GM21723 (cell line): ENCODE results near the gene ACSL5.
"Not testable (repeated sequence)": the region's sequence is repeated elsewhere in the genome, so short reads cannot be mapped to it uniquely, and the experiment has no call there.

Experiments
- ATAC-seq: cut with Tn5 transposase; IDR thresholded peaks from one replicate; pipeline ENCODE4 v1.9.1; 2021; ENCODE audit warnings: mild to moderate bottlenecking, moderate library complexity; ENCODE audit not compliant: unreplicated experiment

Gene ACSL5

DNA sequence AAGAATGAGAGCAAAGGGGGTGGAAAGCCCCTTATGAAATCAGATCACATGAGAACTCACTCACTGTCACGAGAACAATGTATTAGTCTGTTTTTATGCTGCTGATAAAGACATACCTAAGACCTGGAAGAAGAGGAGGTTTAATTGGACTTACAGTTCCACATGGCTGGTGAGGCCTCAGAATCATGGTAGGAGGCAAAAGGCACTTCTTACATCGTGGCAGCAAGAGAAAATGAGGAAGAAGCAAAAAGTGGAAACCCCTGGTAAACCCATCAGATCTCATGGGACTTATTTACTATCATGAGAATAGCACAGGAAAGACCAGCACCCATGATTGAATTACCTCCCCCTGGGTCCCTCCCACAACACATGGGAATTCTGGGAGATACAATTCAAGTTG, 32.9 kb downstream of the ACSL5 start:
- not testable (repeated sequence) for ATAC-seq

DNA sequence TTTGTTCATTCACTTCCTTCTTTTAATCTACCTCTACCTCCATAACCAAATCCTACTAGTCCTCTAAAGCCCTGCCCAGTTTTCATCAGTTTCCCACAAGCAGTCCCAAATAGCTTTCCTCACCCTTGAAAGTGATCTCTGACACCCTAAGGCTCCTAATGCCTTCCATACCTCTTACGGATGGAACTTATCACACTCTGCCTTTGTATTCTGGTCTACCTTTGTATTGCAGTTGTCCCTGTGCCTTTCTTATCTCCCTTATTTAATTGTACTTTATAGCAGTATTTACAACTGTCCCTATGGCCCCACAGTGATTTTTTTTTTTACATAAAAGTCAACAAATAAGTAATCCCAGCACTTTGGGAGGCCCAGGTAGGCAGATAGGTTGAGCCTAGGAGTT, 33.8 kb downstream of the ACSL5 start:
- no peak for ATAC-seq

DNA sequence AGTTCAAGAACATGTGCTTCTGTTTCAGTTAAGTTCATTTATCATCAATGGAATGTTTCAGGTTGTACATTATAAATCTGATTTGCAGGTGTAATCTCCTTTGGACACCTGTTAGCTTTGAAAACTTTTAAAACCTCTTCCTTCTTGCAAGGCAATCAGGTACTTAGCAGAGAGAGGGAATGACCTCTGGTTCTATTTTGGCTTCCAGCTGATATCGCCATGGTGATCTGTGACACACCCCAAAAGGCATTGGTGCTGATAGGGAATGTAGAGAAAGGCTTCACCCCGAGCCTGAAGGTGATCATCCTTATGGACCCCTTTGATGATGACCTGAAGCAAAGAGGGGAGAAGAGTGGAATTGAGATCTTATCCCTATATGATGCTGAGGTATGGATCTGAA, 35.4 kb downstream of the ACSL5 start:
- no peak for ATAC-seq

DNA sequence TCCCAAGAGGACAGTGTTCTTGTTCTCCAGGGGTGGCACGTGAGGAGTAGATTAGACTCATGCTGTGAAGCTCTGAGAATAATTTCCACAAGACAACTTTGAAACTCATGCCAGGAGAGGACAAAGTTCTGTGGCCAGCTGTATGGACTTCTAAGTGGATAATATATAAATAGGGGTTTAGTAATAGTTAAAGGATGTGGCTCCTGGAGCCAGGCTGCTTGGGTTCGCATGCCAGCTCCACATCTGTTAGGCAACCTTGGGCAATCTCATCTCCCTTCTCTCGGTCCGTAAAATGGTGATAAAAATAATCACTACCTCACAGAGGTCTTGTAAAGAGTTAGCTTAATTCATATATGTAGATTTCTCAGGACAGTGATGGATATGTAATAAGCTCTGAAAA, 35.8 kb downstream of the ACSL5 start:
- ATAC-seq = no peak

DNA sequence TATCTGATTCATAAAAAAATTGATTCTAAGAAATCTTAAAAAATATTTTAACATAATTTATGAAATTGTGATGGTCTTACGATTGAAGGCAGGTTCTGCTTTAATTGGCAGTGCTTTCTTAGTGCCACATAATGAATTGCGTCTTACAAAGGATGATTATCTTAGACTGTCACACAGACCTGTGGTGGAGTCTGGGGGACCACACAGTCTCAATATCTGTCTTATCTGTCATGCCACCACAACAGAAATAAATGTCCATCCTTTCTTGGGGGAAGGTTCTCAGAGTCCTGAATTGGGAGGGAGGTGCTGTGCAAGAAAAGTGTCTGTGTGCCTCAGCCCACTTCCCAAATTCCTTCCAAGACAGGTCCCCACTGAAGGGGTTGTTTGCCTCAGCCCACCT, 38.8 kb downstream of the ACSL5 start:
- no peak for ATAC-seq

DNA sequence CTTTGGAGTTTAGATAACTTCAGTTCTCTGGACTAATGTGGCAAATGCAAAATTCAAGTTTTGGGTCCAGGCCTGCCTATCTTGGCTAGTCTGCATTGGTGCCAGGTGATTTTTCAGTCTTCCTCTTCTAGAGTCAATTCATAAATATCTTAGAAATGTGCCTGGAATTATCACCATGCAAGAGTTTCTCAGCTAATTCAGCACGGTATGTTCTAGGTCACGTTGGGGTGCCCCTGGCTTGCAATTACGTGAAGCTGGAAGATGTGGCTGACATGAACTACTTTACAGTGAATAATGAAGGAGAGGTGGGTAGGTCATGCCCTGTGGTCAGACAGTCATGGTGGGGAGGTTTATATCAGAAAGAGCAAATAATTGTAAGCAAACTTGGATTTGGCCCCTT, 47.8 kb downstream of the ACSL5 start:
- ATAC-seq = no peak

DNA sequence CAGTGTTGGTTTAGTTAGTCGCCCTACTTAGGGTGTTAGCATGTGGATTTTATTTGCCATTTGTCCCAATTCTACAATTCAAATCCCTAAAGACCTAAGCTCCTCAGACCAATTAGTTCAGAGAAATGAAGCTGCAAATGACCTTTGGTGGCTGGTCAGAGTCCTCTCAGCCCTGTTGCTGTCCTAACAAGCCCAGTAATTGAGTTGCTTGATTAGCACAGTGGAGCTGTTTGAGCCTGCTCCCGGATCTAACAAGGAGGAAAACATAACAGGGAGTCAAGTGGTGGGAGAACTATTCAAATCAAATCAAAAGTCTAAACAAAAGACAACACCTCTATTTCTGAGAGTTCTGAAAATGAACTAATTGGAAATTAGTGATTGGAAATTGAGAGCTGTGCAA, 50.7 kb downstream of the ACSL5 start:
- ATAC-seq = no peak

DNA sequence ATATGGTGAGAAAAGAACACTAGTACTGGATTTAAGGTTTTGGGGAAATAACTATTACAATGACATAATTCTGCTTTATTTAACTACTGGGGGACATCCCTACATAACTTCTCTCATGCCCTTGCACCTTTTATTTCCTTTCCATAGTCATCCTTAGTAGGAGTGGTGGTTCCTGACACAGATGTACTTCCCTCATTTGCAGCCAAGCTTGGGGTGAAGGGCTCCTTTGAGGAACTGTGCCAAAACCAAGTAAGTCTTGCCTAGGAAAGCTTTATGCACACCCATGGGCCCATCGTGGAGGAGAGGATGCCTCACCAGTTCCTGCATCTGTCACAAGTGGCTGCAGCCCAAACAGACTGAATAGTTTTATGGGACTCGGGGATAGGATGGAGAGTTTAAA, 52.2 kb downstream of the ACSL5 start:
- ATAC-seq = no peak

DNA sequence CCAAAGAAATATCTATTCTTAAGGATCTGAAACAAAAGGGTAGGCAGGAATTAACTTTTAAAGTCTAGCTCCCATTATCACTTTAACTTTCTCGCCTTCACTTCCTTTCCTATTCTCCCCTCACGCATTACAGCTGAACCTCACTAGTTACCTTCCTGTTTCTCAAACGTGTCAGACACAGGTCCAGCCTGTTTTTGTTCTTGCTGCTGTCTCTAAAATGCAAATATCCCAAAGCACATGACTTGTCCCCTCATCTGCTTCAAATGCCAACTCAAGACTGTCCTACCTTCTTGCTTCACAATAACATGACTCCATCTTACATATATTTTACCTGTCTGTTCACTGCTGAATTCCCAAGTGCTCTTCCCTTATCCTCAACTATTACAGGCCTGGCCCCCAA, 55.2 kb downstream of the ACSL5 start:
- ATAC-seq = no peak

DNA sequence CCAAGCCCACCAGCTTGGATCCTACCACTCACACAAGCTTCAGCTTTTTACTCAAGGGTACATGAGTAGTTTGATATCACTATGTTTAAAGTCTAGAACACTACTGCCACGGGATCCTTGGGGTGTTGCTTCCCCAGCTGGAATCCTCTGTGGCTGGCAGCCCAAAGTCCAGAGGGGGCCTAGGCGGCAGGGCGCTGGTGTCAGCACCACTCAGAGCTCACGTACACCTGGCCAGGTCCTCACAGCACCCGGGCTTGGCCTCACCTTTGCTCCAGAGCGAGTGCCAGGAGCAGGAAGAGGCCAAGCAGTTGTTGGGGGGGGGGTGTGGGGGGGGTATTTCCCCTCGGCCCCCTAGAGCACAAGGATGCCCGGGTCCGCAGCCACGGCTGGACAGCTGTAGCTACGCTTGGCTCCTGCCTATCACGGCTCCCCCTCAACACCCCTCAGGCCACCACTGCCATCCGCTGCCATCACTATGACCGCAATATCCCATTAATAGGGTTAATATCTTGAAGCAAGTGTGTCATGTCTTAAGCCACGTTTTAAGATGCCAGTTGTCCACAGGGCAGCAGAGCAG, 55.8 kb downstream of the ACSL5 start:
- no peak for ATAC-seq

DNA sequence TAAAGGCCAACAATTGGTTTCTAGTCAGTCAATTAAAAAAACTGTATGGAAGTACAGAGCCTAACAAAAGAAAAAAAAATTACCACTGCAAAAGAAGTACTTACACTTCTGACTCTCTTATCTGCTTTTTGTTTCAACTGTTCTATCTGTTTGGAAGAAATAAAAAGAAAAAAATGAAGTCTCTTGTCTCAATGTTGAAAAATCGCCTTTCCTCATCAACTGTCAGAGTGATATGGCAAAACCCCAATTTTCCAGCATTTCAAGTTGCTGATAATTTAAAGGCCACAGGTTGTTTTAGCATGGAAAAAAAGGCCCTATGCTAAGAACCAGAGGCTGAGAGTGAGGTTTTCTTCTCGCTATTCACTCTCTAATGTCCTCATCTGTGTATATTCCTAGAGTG, 59.2 kb downstream of the ACSL5 start:
- no peak for ATAC-seq

DNA sequence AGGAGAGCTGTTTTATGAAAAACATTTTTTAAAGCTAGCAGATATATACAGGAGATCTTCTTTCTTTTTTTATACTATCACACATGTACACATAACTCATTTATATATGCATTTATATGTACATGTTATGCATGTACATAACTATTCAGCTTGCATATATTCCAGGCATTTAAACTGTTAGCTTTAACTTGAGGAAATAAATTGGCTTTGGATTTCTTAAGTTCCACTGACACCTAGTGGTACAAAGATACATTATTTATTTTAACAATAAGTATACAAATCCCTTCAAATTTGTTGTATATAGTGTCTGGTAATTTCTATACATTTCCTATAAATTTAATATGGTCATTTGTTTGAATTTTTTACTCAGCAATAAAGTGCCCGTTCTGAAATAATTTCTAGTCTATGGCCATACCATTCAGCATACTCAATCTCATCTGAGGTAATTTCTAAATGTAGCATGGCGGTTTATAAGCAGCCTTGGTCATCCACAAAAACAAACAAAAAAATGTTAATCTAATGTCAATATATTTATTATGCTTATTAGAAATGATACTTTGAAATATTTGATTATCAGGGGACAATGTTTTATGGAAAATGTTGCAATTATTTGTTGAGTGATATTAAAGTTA, 61.2 kb downstream of the ACSL5 start:
- no peak for ATAC-seq

DNA sequence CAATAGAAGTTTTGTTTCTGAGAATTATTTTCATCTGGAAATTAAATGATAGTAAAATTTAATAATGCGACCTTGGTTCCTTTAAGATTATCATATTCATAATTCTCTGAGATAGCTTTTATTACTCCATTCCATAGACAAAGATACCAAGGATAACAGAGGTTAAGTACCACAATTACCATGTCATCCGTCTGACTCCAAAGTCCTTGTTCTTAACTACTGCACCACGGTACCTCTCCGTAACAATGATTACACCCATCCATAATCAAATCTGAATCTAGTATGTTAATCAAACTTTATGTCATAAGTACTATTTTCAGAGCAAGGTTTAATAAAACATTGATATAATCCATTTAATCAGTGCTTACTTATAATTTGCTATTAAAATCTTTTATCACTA, 64.4 kb downstream of the ACSL5 start:
- no peak for ATAC-seq

DNA sequence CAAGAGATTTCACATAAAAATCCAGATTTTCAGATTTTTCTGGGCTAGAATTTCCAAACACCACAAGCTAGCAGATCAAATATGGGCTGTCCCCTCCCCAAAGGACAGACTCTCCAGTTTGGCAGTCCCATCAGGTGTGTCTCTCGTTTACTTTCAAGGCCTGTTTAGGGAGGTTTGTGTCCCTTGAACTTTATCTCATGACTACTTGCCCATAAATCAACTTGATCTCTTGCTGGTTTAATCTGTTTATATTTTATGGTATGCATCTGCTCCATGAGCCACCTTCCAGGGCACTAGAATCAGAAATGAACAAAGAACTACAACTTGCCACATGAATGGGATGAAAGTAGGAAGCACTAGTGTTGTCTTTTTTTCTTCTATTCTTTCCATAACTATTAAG, 67.6 kb downstream of the ACSL5 start:
- no peak for ATAC-seq

DNA sequence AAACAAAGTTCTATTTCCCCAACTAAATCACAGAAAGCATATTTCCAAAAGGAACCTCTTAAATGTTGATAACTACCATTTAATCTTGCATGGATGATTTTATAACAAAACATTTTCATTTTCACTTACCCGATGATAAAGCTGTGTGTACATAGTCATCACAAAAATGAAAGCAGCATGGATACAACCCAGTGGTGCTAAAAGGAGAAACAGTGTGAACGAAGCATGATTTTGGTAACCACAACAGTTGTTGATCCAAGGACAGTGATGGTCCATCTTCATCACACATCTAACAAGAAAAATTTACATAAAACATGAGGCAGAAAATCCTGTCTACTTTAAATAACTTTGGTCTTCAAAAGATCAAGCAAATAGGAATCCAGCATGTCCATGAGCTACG, 68.1 kb downstream of the ACSL5 start:
- no peak for ATAC-seq

DNA sequence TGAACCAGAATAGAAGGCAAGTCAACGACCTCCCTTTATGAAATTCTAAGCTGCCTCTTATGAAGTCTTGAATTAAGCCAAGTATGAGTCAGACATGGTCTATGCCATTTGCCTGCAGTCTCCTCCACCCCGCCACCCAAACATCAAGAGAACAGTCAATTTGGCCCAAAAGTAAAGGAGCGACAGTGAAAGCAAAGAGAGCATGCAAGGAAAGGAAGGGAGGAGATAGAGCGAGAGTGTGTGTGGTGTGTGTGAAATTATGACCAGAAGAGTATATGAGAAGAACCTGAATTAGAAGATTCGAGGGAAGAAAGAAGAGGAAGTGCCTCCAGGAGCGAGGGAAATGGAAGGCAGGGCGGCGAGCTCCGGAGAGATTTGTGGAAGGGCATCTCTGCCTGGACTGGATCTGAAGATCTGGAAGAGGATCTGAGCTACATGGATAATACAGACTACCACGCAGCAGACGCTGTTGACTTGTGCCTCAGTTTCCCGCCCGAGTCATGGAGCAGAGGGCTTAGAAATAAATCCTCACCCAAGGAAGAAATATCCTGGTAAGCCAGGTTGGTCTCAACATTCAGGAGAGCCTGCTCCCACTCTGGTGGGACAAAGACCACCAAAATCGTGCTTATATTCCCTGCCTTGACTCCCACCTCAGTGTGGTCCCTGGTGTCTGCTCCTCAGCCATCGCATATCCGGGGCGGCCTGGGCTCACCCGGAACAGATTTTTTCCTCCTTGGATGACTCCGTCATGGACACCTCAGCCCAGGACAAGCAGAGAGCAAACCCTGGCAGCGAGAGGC, 72.3 kb downstream of the ACSL5 start:
- ATAC-seq = no peak

DNA sequence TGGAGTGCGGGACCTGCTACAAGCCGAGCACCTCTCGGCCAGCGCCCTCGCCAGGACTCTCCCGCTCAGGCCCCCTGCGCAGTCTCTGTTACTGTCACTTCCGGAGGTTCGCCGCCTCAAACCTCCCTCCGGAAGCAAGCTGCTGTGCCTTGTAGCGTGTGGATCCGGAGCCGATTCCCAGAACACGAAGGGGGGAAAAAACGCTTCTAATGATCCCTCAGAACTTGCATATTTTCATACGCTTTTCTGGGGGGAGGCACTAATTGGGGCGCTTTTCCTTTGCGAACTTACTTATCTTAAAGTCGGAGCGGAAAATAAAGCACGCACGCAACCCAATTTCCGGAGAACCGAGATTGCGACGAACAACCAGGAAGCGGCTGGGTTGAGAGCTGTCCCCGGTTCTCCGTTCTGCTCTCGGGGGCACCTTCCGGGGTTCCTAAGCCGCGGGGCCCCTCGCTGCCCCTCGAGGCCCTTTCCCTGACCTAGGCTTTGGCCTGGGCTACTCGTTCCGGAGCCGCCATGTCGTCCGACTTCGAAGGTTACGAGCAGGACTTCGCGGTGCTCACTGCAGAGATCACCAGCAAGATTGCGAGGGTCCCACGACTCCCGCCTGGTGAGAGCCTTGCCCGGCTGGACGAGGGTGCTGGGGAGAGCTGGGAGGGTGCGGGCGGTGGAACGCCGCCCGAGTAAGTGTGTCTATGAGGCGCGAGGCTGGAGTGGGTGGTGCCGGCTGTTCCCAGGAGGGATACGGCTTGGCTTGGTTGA, 73.1 kb downstream of the ACSL5 start, which contains the start of the genes VTI1A and ZDHHC6:
VTI1A (plus strand) TSS at position 361 of the 765 bp plus-strand sequence; CDS start at position 520, 159 bp downstream.
ZDHHC6 (minus strand) TSS at position 60 of the 765 bp plus-strand sequence. CDS start 1,478 bp downstream, outside the sequence.
- ATAC-seq = peak; percentile 94

DNA sequence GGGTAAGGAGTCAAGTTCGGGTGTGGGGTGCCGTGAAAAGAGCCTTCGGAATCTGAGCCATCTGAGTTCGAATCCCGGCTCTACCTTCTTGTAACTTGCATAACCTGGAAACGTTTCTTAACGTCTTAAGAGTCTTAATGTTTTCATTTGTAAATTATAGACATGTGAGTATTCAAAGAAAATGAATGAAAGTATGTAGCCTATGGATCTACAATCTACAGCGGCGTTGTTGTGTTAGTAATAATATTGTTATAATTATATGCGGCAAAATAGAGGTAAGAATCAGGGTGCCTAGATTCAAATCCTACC, 73.7 kb downstream of the ACSL5 start:
- ATAC-seq = no peak

DNA sequence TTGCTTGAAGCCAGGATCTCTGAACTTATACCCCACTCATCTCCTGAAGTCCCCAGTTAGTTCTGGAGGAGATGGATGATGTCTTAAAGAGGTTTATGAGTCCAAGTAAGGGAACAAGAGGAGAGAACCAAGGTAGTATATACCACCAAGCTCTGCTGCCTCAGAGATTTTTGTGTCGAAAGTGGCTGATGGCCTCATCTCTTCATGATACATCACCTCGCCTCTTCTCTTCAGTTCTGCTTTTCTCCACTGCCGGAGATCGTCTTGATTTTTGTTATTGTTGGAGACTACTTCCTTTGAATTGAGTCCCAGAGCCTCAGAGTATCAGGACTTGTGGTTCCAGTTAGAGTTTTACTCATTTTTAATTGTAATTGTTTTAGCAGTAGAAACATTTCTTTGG, 75.0 kb downstream of the ACSL5 start:
- no peak for ATAC-seq

DNA sequence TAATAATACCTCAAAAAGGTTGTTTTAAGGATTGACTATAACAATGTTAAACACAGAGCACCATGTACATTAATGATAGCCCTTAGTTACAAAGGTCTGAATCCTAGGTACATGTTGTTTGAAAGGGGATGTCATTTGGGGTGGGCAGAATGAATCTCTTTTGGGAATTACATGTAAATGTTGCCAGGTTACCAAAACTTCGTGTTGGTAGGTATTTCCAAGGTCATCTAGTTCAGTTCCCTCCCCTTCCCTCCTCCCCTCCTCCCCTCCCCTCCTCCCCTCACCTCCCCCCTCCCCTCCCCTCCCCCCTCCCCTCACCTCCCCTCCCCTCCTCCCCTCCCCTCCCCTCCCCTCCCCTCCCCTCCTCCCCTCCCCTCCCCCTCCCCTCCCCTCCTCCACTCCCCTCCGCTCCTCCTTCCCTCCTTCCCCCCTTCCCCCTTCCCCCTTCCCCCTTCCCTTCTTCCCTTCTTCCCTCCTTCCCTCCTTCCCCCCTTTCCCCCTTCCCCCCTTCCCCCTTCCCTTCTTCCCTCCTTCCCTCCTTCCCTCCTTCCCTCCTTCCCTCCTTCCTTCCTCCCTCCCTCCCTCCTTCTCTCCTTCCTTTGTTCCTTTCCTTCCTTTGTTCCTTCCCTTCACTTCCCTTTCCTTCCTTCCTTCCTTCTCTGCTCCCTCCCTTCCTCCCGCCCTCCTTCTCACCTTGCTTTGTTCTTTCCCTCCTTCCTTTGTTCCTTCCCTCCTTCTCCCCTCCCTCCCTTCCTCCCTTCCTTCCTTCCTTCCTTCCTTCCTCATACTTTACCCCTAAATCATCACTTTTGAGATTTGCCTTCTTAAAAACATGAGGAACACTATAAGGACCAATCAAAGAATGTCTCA, 81.2 kb downstream of the ACSL5 start:
- ATAC-seq = no peak

DNA sequence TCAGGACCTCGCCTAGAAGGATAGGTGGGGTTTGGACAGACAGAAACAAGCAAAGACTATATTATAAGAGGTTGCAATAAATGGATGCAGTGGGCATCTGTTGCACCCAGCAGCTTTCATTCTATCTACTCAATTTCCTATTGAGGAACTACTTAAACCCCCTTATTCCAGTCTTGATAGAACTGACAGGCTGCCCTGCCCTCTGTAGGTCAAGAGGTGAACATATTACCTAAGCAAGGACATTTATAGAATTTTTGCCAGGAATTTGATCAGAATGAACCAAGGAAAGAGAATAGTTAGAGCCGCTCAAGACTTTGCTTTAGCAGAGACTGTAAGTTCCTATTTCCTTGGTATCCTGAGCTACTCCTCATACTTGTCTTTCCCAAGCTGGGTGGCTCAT, 82.6 kb downstream of the ACSL5 start:
- no peak for ATAC-seq
